Keratinocyte (primary cell): ENCODE measurements around the gene CTIF. TPM values are rescaled to one million over a fixed set of nuclear protein-coding genes. Genes with fewer than 3 reads are reported as not detected.

Experiments
- DNase-seq: peaks from one replicate; pipeline ENCODE4 v3.0.0-alpha.2; 2011; ENCODE audit warnings: low read depth, missing footprints, low spot score
- FAIRE-seq: peaks from 2 replicates; lab custom pipeline; 2011; peaks lifted over from hg19 to GRCh38; lab: Jason Lieb, UNC
- H2AFZ ChIP-seq: 2 replicates; pipeline ENCODE4 v1.6.0; 2012; ENCODE audit warnings: low read length, control low read depth, inconsistent platforms; ENCODE audit not compliant: control insufficient read depth
- H3K27ac ChIP-seq: 2 replicates; pipeline ENCODE4 v1.5.1; 2011; ENCODE audit warnings: low read length; ENCODE audit not compliant: control insufficient read depth, insufficient read depth
- H3K27me3 ChIP-seq: 3 replicates; pipeline ENCODE4 v1.6.0; 2011; ENCODE audit warnings: low read length; ENCODE audit not compliant: control insufficient read depth, insufficient read depth; ENCODE audit errors: extremely low read depth
- H3K36me3 ChIP-seq, 2 experiments: 2 replicates in 1 of 2; 3 replicates in 1 of 2; pipeline ENCODE4 v1.5.1; 2011; ENCODE audit warnings: low read length in 2 of 2, mild to moderate bottlenecking in 1 of 2; ENCODE audit not compliant: control insufficient read depth in 2 of 2, insufficient read depth in 2 of 2; ENCODE audit errors: extremely low read depth in 1 of 2
- H3K4me1 ChIP-seq: 3 replicates; pipeline ENCODE4 v1.5.1; 2011; ENCODE audit warnings: low read length; ENCODE audit not compliant: control insufficient read depth, insufficient read depth; ENCODE audit errors: extremely low read depth
- H3K4me2 ChIP-seq: 3 replicates; pipeline ENCODE4 v1.6.0; 2011; ENCODE audit warnings: low read depth, low read length; ENCODE audit not compliant: control insufficient read depth, insufficient read depth; ENCODE audit errors: extremely low read depth
- H3K4me3 ChIP-seq, 3 experiments: fragments of 200-600 bp in 1 of 3; sonication (generic) in 1 of 3; 2 replicates in 2 of 3; 3 replicates in 1 of 3; pipeline ENCODE4 v1.5.1; 2011 to 2016; ENCODE audit warnings: low read length in 3 of 3, mild to moderate bottlenecking in 3 of 3, control low read depth in 2 of 3, inconsistent platforms in 1 of 3, low read depth in 1 of 3, mixed read lengths in 1 of 3, mixed run types in 1 of 3, moderate library complexity in 1 of 3; ENCODE audit not compliant: control insufficient read depth in 2 of 3, insufficient read depth in 2 of 3; ENCODE audit errors: extremely low read depth in 1 of 3
- H3K79me2 ChIP-seq: 2 replicates; pipeline ENCODE4 v1.6.0; 2012; ENCODE audit warnings: low read length; ENCODE audit not compliant: control insufficient read depth, insufficient read depth
- H3K9ac ChIP-seq: 3 replicates; pipeline ENCODE4 v1.6.0; 2011; ENCODE audit warnings: low read length; ENCODE audit not compliant: control insufficient read depth, insufficient read depth; ENCODE audit errors: extremely low read depth
- H3K9me1 ChIP-seq: 3 replicates; pipeline ENCODE4 v1.6.0; 2011; ENCODE audit warnings: low read length; ENCODE audit not compliant: control insufficient read depth, insufficient read depth; ENCODE audit errors: extremely low read depth
- H3K9me3 ChIP-seq: 2 replicates; pipeline ENCODE4 v1.5.1; 2012; ENCODE audit warnings: low read depth, low read length; ENCODE audit not compliant: control insufficient read depth
- H4K20me1 ChIP-seq: 3 replicates; pipeline ENCODE4 v1.6.0; 2011; ENCODE audit warnings: low read length; ENCODE audit not compliant: control insufficient read depth, insufficient read depth; ENCODE audit errors: extremely low read depth
- EZH2 ChIP-seq: IDR thresholded peaks from one replicate; pipeline ENCODE4 v1.6.1; 2012; ENCODE audit warnings: inconsistent platforms, mild to moderate bottlenecking, low read length, moderate library complexity
- dilution Hi-C: fragments of 300-500 bp; cut with MboI; formaldehyde crosslinking; loops from one replicate; pipeline ENCODE4 v1.7.0; 2020; ENCODE audit warnings: low sequenced_read_pairs; ENCODE audit not compliant: extremely low pct_ligation_motif_present
- polyA plus RNA-seq, 5 experiments: library from polyadenylated mRNA; depleted of rRNA in 3 of 5; stranded (reverse) in 3 of 5; stranded (forward) in 1 of 5; unstranded in 1 of 5; fragments of >200 nt; gene quantifications; 1 replicate in 1 of 5; 2 replicates in 3 of 5; 3 replicates in 1 of 5; pipeline versions ENCODE4 v1.2.1 to v1.2.3, GENCODE V29; 2011 to 2012; ENCODE audit warnings: missing spikeins in 2 of 5, low read depth in 1 of 5, low replicate concordance in 1 of 5
- TF ChIP-seq, protein P1 (sequence below), 3 experiments: IDR thresholded peaks in 1 of 3; conservative IDR thresholded peaks in 1 of 3; optimal IDR thresholded peaks in 1 of 3; 2 replicates in 2 of 3; 3 replicates in 1 of 3; pipeline versions ENCODE3 to v1.5.1; 2011; ENCODE audit warnings: low read length in 3 of 3, mild to moderate bottlenecking in 3 of 3, moderate library complexity in 2 of 3, control low read depth in 1 of 3, inconsistent platforms in 1 of 3; ENCODE audit not compliant: insufficient read depth in 2 of 3; ENCODE audit errors: extremely low read depth in 1 of 3

CTIF gene
- polyA plus RNA-seq, 1 donor (not counting 4 experiments of a cell fraction or from before 2014, with no cell fraction given) = 15.0 TPM

DNA sequence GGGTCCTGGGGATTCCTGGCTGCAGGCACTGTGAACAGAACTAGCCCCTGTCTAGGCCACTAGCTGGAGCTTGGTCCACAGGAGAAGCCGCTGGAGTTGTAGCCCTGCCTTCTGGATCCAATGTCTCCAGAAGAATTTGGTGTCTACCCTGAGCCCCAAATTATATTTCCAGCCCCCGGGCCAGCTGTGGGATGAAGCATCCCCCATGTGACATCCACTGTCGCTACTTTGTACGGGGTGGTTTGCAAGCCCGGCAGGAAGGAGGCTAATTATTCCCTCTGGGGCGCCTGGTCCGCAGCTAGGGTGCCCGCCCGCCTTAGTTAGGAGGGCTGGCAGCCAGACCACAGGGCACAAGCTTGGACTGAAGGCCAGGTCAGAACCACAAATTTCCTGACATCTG, 305.4 kb downstream of the CTIF start:
- dilution Hi-C loops = no loop called here
- H3K27ac ChIP-seq = no peak overlapping the region
- H3K36me3 ChIP-seq = no peaks in the 10 kb centered on the region
- no peak overlapping the region for H3K9ac ChIP-seq
- no peak for TF ChIP-seq EZH2
- TF ChIP-seq, protein P1, sequence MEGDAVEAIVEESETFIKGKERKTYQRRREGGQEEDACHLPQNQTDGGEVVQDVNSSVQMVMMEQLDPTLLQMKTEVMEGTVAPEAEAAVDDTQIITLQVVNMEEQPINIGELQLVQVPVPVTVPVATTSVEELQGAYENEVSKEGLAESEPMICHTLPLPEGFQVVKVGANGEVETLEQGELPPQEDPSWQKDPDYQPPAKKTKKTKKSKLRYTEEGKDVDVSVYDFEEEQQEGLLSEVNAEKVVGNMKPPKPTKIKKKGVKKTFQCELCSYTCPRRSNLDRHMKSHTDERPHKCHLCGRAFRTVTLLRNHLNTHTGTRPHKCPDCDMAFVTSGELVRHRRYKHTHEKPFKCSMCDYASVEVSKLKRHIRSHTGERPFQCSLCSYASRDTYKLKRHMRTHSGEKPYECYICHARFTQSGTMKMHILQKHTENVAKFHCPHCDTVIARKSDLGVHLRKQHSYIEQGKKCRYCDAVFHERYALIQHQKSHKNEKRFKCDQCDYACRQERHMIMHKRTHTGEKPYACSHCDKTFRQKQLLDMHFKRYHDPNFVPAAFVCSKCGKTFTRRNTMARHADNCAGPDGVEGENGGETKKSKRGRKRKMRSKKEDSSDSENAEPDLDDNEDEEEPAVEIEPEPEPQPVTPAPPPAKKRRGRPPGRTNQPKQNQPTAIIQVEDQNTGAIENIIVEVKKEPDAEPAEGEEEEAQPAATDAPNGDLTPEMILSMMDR (optimal IDR thresholded peaks at IDR 0.05 in 1 of 3, IDR thresholded peaks at IDR 0.05 in 1 of 3, conservative IDR thresholded peaks at IDR 0.05 in 1 of 3; ENCODE audit: extremely low read depth in 1 of 3, insufficient read depth in 2 of 3, low read length in 3 of 3) = no peak
- no peaks in the 10 kb centered on the region for H3K9me3 ChIP-seq
- H4K20me1 ChIP-seq = no peaks in the 10 kb centered on the region
- H2AFZ ChIP-seq = no peak overlapping the region
- no peak overlapping the region for H3K4me3 ChIP-seq
- no peak overlapping the region for H3K4me2 ChIP-seq
- no peaks in the 10 kb centered on the region for H3K79me2 ChIP-seq
- H3K4me1 ChIP-seq = peaks cover 29% of the 10 kb centered on the region
- DNase-seq (no peak), FAIRE-seq (no peak)
- peaks cover 2% of the 10 kb centered on the region for H3K9me1 ChIP-seq
- no peaks in the 10 kb centered on the region for H3K27me3 ChIP-seq

DNA sequence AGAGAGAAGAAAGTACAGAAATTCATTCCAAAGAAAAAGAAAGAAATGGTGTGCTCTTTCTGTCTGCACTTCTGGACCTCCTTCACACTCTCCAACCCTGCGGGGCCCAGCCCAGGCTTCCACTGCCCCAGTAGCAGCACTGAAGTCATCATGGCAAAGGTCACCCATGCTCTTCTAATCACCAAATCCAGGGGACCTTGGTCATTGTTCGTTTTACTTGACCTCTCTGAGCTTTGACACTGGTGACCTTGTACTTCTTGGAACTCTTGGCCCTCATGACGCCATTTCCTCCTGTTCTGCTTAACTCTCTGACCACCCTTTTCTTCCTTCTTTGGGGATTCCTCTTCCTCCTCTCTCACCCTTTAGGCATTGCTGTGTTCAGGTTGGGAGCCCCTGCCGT, 306.3 kb downstream of the CTIF start:
- Histone ChIP-seq H3K4me2 (no peak overlapping the region), H3K27me3 (no peaks in the 10 kb centered on the region), H3K4me3 (no peak overlapping the region), H3K9ac (no peak overlapping the region), H3K9me1 (no peaks in the 10 kb centered on the region), H4K20me1 (no peaks in the 10 kb centered on the region), H3K36me3 (no peaks in the 10 kb centered on the region), H3K79me2 (no peaks in the 10 kb centered on the region), H3K9me3 (no peaks in the 10 kb centered on the region), H3K4me1 (peaks cover 20% of the 10 kb centered on the region), H3K27ac (no peak overlapping the region), H2AFZ (no peak overlapping the region)
- dilution Hi-C loops = no loop called here
- FAIRE-seq (no peak), DNase-seq (no peak)
- TF ChIP-seq, protein P1 (optimal IDR thresholded peaks at IDR 0.05 in 1 of 3, IDR thresholded peaks at IDR 0.05 in 1 of 3, conservative IDR thresholded peaks at IDR 0.05 in 1 of 3; ENCODE audit: extremely low read depth in 1 of 3, insufficient read depth in 2 of 3, low read length in 3 of 3) = no peak
- no peak for TF ChIP-seq EZH2
